Measurements from ENCODE around the gene RRAGD. TPM values are rescaled to one million over a fixed set of nuclear protein-coding genes. Genes with fewer than 3 reads are reported as not detected.
A peak's percentile ranks its signal among the peaks of the same experiment; 100 is the strongest.

RRAGD gene
- polyA plus RNA-seq, 1 of the 3 experiments (the other 2 are of a cell fraction) = 0.07 TPM

DNA sequence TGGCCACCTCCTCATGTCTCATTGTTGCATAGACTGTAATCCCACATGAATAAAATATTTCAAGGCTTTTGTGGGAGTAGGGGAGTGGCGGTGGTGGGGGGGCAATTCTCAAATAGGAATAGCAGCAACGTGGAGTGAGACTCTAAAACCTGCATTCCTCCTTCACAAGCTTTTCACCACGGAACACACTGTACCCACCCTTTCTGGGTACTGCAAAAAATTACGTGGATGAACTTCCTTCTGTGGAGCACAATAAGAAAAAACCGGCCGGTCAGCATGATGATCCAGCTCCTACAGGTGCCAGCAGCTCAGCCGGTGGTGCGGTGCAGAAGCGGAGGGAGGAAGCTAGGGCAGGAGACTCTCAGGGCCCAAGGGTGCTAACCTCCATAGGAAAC is 930 bp upstream of the RRAGD start:
- H3K9ac ChIP-seq = no peak overlapping the region
- peak overlapping the region; percentile 87; the same call in 1 of the 2 replicates for H3K4me2 ChIP-seq
- H3K4me3 ChIP-seq (ENCODE audit: low read depth in 2 of 2, low read length in 1 of 2) = peak overlapping the region in 1 of 2 experiments; percentile 66; a peak in 1 of 4 replicates
- ChIA-PET POLR2A (no interaction called here), CTCF (interaction anchor here (1.1 to 10.6 kb wide), 5 partner anchors 19 to 45 kb away, joined by 3 to 70 read pairs (median 5); no protein-coding TSS in a partner anchor)
- no peak for DNase-seq
- H3F3A ChIP-seq (replicated peaks; ENCODE audit: insufficient read depth) = peaks cover 8% of the 10 kb centered on the region
- no peaks in the 10 kb centered on the region for H3K9me2 ChIP-seq
- no peak for TF ChIP-seq SIN3A (IDR thresholded peaks at IDR 0.05; ENCODE audit: borderline replicate concordance, low read depth, low read length)
- peaks cover 40% of the 10 kb centered on the region; the same call in 1 of the 2 replicates for H3K27me3 ChIP-seq (ENCODE audit: insufficient read depth)
- H3K9me3 ChIP-seq = no peaks in the 10 kb centered on the region
- H3K36me3 ChIP-seq (replicated peaks in 1 of 2; ENCODE audit: control insufficient read depth in 1 of 2, insufficient read depth in 2 of 2, low read length in 1 of 2) = no peaks in the 10 kb centered on the region
- H3K79me2 ChIP-seq (ENCODE audit: insufficient read depth) = no peaks in the 10 kb centered on the region
- H2AFZ ChIP-seq (ENCODE audit: low read depth) = peak overlapping the region; percentile 71
- 62% methylated on average over 9 of the region's 9 CpGs for WGBS (ENCODE audit: low lambda C conversion rate)
- no peak overlapping the region; a peak in 1 of 4 replicates for H3K27ac ChIP-seq (ENCODE audit: low read depth in 2 of 2, low read length in 1 of 2)
- peaks cover 0 to 12% of the 10 kb centered on the region in 2 experiments; a peak in 1 of 4 replicates for H3K4me1 ChIP-seq (ENCODE audit: control insufficient read depth in 1 of 2, insufficient read depth in 2 of 2, low read depth in 1 of 2, low read length in 1 of 2)
- no peaks in the 10 kb centered on the region for H4K20me1 ChIP-seq (ENCODE audit: insufficient read depth)

DNA sequence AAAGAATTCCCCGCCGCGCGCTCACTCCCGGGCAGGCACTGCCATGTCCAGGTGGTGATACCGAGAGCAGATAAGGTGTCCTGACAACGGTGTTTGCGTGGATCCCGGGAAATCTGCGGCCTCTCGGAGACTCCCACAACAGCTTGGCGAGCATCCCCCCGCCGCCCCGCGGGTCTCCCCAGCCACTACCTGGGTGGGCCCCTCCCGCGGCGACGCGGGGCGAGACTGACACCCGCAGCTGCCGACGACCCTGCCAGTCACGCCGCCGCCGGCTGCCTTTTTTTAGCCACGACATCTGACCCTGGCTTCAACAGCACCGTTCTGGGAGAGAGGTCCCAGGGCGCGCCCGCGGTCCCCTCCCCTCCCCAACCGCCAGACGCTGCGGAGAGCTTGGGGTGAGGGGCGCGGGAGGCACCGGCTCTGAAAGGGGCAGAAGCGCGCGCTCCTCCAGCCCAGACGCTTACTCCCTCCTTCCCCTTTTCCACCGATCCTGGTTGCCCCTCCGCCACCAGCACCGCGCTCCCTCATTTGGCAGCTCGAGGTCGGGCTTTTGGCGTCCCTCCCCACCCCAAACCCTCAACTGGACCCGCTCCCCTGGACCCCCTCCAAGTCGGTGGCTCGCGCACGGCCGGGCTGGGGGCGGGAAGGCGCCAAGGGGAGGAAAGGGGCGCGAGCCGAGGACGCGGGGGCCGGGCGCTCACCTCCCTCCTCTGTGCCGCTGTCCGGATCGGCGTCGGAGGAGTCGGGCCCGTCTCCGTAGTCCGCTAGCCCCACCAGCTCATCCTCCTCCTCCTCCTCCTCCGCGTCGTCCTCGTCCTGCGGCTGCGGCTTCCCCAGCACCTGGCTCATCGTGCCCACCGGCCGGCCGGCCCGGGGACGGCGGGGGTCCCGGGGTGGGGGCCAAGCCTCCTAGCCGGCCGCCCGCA is 665 bp downstream of the RRAGD start:
- ChIA-PET CTCF (interaction anchor here (0.7 to 10.6 kb wide), 4 partner anchors 21 to 39 kb away, joined by 3 to 70 read pairs (median 6); partner anchors contain the start of gene ANKRD6), POLR2A (no interaction called here)
- WGBS (ENCODE audit: low lambda C conversion rate) = no CpG with 5 or more reads among the region's 93 CpGs

More for the DNA sequence above, 665 bp downstream of the RRAGD start:
- Histone ChIP-seq H2AFZ (ENCODE audit: low read depth) (peak overlapping the region; percentile 71; the same call in 1 of the 2 replicates), H3K4me3 (ENCODE audit: low read depth in 2 of 2, low read length in 1 of 2) (peak overlapping the region; percentile 63 to 66), H3K27ac (ENCODE audit: low read depth in 2 of 2, low read length in 1 of 2) (no peak overlapping the region), H3K4me2 (peak overlapping the region; percentile 87), H3K4me1 (ENCODE audit: control insufficient read depth in 1 of 2, insufficient read depth in 2 of 2, low read depth in 1 of 2, low read length in 1 of 2) (peaks cover 0 to 12% of the 10 kb centered on the region in 2 experiments; a peak in 1 of 4 replicates), H3K36me3 (replicated peaks in 1 of 2; ENCODE audit: control insufficient read depth in 1 of 2, insufficient read depth in 2 of 2, low read length in 1 of 2) (no peaks in the 10 kb centered on the region), H3K9ac (no peak overlapping the region), H3F3A (replicated peaks; ENCODE audit: insufficient read depth) (peaks cover 8% of the 10 kb centered on the region), H3K27me3 (ENCODE audit: insufficient read depth) (peaks cover 40% of the 10 kb centered on the region; the same call in 1 of the 2 replicates), H3K79me2 (ENCODE audit: insufficient read depth) (no peaks in the 10 kb centered on the region), H3K9me3 (no peaks in the 10 kb centered on the region), H4K20me1 (ENCODE audit: insufficient read depth) (no peaks in the 10 kb centered on the region), H3K9me2 (no peaks in the 10 kb centered on the region)
- DNase-seq = peak; percentile 80
- no peak for TF ChIP-seq SIN3A (IDR thresholded peaks at IDR 0.05; ENCODE audit: borderline replicate concordance, low read depth, low read length)
- TF ChIP-seq, protein P1, sequence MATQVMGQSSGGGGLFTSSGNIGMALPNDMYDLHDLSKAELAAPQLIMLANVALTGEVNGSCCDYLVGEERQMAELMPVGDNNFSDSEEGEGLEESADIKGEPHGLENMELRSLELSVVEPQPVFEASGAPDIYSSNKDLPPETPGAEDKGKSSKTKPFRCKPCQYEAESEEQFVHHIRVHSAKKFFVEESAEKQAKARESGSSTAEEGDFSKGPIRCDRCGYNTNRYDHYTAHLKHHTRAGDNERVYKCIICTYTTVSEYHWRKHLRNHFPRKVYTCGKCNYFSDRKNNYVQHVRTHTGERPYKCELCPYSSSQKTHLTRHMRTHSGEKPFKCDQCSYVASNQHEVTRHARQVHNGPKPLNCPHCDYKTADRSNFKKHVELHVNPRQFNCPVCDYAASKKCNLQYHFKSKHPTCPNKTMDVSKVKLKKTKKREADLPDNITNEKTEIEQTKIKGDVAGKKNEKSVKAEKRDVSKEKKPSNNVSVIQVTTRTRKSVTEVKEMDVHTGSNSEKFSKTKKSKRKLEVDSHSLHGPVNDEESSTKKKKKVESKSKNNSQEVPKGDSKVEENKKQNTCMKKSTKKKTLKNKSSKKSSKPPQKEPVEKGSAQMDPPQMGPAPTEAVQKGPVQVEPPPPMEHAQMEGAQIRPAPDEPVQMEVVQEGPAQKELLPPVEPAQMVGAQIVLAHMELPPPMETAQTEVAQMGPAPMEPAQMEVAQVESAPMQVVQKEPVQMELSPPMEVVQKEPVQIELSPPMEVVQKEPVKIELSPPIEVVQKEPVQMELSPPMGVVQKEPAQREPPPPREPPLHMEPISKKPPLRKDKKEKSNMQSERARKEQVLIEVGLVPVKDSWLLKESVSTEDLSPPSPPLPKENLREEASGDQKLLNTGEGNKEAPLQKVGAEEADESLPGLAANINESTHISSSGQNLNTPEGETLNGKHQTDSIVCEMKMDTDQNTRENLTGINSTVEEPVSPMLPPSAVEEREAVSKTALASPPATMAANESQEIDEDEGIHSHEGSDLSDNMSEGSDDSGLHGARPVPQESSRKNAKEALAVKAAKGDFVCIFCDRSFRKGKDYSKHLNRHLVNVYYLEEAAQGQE (IDR thresholded peaks at IDR 0.05; ENCODE audit: low read depth, low read length) = no peak
- TF ChIP-seq, protein P2, sequence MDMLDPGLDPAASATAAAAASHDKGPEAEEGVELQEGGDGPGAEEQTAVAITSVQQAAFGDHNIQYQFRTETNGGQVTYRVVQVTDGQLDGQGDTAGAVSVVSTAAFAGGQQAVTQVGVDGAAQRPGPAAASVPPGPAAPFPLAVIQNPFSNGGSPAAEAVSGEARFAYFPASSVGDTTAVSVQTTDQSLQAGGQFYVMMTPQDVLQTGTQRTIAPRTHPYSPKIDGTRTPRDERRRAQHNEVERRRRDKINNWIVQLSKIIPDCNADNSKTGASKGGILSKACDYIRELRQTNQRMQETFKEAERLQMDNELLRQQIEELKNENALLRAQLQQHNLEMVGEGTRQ (IDR thresholded peaks at IDR 0.05; ENCODE audit: borderline replicate concordance, low read depth, low read length) = no peak
- peak; percentile 72 for TF ChIP-seq GATA2 (CRISPR knock-in tag; IDR thresholded peaks at IDR 0.05)
